Measurements from ENCODE around the gene FAM234A.
A peak's percentile ranks its signal among the peaks of the same experiment; 100 is the strongest.
"Not testable (repeated sequence)": the region's sequence is repeated elsewhere in the genome, so short reads cannot be mapped to it uniquely, and the experiment has no call there.

Gene FAM234A

DNA sequence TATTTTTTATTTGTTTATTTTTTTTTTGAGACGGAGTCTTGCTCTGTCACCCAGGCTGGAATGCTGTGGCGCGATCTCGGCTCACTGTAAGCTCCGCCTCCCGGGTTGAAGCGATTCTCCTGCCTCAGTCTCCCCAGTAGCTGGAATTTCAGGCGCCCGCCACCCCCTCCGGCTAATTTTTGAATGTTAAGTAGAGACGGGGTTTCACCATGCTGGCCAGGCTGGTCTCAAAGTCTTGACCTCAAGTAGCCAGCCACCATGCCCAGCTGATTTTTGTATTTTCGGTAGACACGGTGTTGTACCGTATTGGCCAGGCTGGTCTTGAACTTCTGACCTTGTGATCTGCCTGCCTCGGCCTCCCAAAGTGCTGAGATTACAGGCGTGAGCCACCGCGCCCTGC is 4.3 kb upstream of the FAM234A start:
- not testable (repeated sequence) for DNase-seq (ENCODE audit: low read depth in 2 of 2)

DNA sequence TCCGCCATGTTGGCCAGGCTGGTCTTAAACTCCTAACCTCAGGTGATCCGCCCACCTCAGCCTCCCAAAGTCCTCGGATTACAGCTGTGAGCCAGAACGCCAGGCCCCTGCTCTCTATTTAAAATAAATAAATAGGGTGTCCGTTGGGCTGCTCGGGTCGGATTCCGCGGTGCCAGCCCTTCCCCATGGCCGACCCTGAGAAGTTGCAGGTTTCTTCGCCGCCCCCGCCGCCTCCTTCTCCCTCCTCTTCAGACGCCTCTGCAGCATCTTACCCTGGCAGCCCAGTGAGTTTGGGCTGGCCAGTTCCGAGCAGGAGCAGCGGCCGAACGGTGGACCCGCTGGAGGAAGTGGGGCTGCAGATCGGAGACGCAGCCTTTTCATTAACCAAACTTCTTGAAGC is 3.7 kb upstream of the FAM234A start:
- no peak for DNase-seq (ENCODE audit: low read depth in 2 of 2)

DNA sequence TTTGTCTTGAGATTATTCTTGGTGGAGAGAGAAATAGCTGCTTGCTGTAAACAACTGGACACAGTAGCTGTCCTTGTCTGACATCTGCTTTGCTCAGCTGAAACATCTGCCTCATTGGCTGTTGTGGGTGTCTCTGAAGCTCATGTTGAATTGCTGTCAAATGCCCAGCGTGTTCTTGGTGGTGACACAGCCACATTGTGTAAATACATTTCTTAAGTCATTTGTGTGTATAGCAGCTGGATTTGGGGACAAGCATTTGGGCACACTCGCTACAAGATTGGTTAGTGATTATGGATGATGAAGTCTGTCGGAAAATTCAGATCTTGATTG is 5.3 kb downstream of the FAM234A start:
- no peak for DNase-seq (ENCODE audit: low read depth in 2 of 2)

DNA sequence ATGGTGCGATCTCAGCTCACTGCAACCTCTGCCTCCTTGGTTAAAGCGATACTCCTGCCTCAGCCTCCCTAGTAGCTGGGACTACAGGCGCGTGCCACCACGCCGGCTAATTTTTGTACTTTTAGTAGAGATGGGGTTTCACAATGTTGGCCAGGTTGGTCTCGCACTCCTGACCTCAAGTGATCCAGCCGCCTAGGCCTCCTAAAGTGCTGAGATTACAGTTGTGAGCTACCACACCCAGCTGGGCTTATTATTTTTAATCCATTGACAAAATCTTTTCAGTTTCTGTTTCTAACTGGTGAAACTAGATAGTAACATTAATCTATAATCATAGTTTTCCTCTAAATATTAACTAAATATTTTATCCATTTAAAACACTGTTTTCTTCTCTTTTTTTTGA is 5.9 kb downstream of the FAM234A start:
- DNase-seq (ENCODE audit: low read depth in 2 of 2): no peak

DNA sequence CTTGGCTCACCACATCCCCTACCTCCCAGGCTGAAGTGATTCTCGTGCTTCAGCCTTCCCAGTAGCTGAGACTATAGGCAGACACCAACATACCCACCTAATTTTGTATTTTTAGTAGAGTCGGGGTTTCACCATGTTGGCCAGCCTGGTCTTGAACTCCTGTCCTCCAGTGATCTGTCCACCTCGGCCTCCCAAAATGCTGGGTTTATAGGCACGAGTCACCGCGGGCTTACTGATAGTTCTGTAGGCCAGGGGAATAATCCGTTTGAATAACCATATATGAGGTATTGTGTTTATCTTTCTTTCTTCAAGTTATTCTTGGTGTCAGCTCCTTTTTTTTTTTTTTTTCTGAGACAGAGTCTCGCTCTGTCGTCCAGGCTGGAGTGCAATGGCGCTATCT is 7.7 kb downstream of the FAM234A start:
- DNase-seq (ENCODE audit: low read depth in 2 of 2): no peak

DNA sequence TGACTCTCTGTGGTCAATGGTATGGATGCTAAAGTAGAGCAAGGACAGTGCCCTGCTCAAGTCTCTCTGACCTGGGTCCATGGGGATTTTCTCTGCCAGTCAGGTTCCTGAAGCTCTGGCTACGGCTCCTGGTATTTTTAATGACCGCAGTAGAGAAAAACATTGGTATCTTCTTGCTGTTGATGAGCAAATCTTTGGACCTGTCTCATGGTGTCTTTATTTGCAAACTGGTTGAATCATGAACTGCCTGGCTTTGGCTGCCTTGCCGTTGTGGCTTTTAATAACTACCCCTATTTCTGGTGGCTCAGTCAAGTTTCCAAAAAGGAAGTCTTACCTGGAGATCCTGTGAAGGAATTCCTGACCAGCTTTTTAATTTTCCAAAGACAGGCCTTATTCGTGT is 8.7 kb downstream of the FAM234A start:
- no peak for DNase-seq (ENCODE audit: low read depth in 2 of 2)

DNA sequence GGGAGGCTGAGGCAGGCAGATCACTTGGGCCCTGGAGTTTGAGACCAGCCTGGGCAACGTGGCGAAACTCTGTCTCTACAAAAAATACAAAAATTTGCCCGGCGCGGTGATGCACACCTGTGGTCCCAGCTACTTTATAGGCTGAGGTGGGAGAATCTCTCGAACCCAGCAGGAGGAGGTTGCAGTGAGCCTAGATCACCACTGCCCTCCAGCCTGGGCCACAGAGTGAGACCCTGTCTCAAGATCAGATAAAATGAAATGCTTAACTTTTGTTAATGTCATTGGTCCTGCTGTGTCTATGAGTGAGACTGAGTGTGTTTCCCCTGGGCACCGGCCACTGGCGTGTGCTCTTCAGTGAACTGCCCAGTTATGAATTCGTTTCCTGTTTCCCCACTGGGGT is 10.5 kb downstream of the FAM234A start:
- no peak for DNase-seq (ENCODE audit: low read depth in 2 of 2)

DNA sequence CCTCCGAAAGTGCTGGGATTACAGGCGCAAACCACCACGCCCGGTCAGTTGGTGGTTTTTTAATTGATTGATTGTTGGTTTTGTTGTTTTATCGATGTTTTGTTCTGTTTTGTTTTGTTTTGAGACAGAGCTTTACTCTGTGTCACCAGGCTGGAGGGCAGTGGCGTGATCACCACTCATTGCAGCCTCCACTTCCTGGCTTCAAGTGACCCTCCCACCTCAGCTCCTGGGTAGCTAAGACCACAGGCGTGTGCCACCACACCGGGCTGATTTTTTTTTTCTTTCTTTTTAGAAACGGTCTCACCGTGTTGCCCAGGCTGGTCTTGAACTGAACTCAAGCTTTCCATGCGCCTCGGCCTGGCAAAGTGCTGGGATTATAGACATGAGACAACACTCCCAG is 12.4 kb downstream of the FAM234A start:
- DNase-seq (ENCODE audit: low read depth in 2 of 2): no peak

DNA sequence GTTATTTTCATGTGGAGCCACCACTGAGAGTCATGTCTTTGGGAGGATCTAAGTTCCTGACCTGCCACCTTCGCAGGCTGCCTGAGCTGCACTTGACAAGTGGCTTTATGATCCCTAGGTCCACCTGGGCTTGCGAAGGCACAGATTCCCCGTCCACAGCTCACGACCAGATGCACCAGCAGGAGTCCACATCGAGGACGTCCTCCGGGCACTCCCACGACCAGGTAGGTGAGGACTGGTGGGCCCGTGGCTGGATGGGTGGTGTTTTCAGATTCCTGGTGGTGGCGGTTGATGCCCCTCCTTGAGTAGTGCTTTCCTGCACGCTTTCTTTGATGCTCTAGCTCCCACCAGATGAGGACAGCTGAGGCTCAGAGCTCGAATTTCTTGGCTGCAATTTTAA is 14.8 kb downstream of the FAM234A start:
- DNase-seq (ENCODE audit: low read depth in 2 of 2): no peak

DNA sequence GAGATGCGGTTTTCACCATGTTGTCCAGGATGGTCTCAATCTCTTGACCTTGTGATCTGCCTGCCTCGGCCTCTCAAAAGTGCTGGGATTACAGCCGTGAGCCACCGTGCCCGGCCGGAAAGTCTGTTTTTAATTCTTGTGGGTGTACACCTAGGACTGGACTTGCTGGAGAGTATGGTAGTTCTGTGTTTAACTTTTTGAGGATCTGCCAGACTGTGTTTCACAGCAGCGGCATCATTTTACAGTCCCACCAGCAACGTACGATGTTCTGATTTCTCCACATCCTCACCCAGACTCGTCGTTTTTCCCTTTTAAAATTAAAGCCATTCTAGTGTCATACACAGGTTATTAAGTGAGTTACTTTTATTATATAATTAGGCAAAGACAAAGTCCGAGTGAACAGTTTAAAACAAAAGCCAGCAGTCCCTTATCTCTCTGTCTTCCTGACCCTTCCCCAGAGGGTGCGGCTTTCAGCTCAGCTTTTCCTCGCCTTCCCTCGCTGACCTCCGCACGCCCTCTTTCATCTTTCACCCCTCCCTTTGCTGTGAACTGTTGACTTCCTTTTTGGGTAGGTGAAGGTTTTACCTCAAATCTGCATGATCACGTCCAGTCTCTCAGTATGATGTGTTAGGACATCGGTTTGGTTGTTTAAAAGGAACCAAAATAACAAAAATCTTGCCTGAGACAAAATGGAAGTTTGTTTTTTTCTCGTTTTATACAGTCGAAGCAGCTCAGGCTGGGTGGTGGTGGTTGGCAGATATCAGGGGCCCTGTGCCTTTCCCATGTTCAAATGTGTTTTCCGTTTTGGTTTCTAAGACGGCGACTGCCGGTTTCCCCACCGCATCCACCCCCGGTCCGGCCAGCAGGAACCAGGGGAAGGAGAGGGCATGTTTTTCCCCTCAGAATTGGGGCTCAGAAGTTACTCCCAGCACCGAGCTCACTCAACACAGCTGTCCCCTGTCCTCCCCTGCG is 18.0 kb downstream of the FAM234A start:
- DNase-seq (ENCODE audit: low read depth in 2 of 2): peak in 1 of 2 donors; percentile 22

DNA sequence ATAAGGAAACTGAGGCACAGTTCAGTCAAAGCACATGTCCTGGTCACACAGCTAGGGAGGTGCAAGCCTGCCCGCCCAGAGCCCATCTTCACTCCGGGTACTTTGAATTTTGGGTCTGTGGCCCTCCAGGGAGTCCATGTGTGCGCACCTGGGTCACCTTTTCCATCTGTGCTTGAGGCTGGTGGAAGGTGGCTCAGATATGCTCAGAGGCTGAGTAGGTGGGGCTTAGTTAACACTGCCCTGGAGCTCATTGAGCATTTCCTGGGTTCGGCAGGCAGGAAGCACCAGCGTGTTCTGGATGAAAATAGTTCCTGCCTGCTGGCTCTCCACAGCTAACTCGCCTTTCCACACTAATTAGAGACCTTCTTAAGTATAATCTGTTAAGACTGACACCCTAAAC is 19.2 kb downstream of the FAM234A start:
- DNase-seq (ENCODE audit: low read depth in 2 of 2): no peak

DNA sequence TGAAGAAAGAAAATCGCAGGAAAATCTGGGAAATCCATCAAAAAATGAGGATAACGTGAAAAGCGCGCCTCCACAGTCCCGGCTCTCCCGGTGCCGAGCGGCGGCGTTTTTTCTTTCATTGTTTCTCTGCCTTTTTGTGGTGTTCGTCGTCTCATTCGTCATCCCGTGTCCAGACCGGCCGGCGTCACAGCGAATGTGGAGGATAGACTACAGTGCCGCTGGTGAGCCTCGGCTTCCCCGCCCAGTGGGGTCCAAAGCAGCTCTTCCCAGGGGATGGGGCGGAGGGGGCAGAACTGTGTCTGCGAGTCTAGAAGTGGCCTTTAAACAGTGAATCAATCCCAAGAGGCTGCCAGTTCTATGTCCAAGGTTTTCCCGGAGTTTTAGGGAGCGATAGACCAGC is 19.8 kb downstream of the FAM234A start:
- no peak for DNase-seq (ENCODE audit: low read depth in 2 of 2)

DNA sequence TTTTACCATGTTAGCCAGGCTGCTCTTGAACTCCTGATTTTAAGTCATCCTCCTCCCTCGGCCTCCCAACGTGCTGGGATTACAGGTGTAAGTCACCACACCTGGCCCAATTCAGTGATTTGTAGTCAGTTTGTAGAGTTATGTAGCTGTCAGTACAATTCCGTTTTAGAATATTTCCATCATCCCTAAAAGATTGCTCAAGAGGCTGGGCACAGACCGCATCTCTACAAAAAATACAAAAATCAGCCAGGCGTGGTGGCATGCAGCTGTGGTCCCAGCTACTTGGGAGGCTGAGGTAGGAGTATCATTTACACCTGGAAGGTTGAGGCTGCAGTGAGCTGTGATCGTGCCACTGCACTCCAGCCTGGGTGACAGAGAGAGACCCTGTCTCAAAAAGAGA is 20.6 kb downstream of the FAM234A start:
- DNase-seq (ENCODE audit: low read depth in 2 of 2): no peak

DNA sequence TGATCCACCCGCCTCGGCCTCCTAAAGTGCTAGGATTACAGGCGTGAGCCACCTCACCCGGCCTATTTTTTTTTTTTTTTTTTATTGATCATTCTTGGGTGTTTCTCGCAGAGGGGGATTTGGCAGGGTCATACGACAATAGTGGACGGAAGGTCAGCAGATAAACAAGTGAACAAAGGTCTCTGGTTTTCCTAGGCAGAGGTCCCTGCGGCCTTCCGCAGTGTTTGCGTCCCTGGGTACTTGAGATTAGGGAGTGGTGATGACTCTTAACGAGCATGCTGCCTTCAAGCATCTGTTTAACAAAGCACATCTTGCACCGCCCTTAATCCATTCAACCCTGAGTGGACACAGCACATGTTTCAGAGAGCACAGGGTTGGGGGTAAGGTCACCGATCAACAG is 23.5 kb downstream of the FAM234A start:
- not testable (repeated sequence) for DNase-seq (ENCODE audit: low read depth in 2 of 2)

DNA sequence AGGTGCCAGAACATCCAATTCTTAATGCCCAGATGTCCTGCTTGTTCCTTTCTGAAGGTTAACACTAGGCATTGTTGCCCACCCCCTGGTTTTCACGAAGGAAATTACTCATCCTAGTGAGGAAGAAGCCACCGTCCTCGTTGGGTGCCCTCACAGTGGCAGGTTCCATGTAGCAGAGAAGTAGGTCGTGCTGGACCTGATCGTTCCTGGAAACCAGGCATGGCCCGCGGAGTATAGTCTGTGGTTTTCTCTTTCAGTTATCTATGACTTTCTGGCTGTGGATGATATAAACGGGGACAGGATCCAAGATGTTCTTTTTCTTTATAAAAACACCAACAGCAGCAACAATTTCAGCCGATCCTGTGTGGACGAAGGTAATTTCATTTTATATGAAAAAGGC is 24.6 kb downstream of the FAM234A start:
- no peak for DNase-seq (ENCODE audit: low read depth in 2 of 2)

DNA sequence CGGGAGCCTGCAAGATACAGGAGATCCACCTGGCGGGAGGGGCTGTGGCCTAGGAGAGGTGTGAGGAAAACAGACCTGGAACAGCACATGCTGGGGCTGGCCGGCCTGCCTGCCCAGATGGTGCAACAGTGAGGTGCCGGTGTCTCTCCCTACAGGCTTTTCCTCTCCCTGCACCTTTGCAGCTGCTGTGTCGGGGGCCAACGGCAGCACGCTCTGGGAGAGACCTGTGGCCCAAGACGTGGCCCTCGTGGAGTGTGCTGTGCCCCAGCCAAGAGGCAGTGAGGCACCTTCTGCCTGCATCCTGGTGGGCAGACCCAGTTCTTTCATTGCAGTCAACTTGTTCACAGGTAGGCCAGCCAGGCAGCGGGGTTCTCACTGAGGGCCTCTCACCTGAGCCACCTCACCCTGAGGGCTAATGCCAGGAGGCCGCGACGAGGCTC is 25.2 kb downstream of the FAM234A start:
- no peak for DNase-seq (ENCODE audit: low read depth in 2 of 2)

DNA sequence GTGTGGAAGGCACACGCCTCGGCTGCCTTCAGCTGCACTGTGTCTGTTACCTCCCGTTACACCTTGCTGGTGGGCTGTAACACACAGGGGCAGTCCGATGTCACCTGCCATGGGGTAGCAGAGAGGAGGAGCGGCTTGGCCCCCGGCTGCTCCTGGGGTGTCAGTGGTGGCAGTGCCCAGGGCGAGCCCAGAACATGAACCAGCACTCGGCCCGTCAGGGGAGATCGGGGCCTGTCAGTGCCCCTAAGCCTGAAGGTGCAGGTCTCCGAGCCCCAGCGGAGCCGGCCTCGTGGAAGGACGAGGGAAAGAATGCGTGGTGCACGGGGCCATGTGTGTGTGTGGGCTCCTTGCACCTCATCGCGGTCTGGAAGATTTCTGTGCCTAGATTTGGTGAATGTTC is 25.7 kb downstream of the FAM234A start:
- no peak for DNase-seq (ENCODE audit: low read depth in 2 of 2)

DNA sequence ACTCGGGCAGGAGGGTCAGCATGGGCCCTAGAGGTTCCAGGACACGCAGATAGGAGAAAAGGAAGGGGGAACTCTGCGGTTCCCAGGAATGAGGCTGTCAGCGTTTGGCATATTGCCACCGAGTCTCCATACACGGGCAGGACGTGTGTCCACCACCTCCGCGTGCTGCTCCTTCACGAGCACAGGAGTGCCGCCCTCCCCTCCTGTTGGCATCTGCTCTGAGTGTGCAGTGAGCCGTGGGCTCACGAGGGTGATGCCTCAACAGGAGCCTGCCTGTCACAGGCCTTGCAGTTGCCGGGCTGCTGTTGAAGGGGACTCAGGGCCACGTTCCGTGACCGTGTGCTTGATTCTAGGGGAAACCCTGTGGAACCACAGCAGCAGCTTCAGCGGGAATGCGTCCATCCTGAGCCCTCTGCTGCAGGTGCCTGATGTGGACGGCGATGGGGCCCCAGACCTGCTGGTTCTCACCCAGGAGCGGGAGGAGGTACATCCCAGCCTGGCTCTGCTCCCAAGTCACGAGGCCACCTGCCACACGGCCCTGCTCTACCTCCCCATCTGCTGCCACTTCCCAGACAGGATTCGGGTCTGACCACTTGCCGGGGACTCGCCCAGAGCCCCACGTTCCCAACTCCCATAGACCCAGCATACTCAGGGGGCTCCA is 26.5 kb downstream of the FAM234A start:
- no peak for DNase-seq (ENCODE audit: low read depth in 2 of 2)

DNA sequence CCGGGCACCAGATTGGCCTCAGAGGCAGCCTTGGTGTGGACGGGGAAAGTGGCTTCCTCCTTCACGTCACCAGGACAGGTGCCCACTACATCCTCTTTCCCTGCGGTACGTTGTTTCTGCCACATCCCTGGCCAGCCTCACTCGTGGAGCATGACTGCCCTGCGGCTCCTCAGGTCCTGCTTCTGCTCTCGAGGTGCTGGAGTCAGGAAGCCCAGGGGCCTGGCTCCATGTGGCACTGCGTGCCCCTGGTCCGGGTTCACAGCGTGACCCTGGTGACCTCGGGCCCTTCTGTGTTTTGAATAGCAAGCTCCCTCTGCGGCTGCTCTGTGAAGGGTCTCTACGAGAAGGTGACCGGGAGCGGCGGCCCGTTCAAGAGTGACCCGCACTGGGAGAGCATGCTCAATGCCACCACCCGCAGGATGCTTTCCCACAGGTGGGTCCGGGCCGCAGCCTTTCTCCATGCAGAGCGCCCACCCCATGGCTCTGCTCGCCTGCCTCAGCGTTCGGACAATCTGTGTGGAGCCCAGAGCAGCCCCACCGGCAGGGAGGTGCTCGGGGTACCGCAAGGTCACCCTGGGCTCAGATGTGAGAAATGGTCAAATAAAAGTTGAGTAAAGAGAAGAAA is 27.6 kb downstream of the FAM234A start:
- DNase-seq (ENCODE audit: low read depth in 2 of 2): no peak

DNA sequence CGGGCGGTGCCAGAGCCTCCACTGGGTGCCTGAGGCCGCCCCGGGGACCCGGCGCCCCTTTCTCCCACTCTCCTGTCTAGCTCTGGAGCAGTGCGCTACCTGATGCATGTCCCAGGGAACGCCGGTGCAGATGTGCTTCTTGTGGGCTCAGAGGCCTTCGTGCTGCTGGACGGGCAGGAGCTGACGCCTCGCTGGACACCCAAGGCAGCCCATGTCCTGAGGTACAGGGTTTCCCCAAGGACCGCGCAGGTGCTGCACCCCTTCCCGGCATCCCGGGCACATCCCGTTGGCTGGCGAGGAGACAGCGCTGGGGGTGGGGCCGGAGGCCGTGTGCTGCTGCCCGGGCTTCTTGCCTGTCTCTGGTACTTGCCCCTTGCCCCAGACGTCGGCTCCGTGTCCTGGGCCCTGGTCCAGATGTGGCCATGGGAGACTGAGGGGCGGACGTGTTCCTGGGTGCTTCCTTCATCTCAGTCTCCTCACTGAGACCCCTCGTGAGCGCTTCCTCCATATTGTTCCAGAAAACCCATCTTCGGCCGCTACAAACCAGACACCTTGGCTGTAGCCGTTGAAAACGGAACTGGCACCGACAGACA is 28.7 kb downstream of the FAM234A start:
- DNase-seq (ENCODE audit: low read depth in 2 of 2): no peak

DNA sequence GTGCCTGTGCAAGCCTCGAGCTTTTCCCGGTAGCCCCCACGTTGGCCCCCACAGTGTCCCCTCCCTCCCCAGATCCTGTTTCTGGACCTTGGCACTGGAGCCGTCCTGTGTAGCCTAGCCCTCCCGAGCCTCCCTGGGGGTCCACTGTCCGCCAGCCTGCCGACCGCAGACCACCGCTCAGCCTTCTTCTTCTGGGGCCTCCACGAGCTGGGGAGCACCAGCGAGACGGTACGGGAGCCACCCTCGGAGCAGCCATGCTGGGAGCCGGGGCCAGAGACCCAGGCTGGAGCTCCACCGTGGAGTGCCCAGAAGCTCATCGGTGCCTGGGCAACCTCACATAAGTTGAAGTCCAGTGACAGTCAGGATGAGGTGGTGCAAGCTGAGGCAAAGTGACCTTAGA is 29.3 kb downstream of the FAM234A start:
- DNase-seq (ENCODE audit: low read depth in 2 of 2): no peak

DNA sequence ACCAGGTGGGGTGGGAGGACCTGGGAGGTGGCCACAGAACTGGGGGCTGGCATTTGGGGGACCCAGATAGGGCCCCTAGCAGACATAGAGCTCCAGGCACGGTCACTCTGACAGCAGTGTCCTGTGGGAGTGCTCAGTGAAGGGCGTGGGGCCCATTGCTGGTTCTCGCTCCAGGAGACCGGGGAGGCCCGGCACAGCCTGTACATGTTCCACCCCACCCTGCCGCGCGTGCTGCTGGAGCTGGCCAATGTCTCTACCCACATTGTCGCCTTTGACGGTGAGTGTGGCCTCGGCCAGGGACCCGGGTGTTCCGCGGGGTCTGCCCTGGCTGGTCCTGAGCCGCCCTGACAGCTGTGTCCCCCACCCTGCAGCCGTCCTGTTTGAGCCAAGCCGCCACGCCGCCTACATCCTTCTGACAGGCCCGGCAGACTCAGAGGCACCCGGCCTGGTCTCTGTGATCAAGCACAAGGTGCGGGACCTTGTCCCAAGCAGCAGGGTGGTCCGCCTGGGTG is 29.9 kb downstream of the FAM234A start:
- no peak for DNase-seq (ENCODE audit: low read depth in 2 of 2)
